CD4-positive, CD25-positive, alpha-beta regulatory T cell (primary cell): ENCODE measurements around the gene ZNF275. TPM values are rescaled to one million over a fixed set of nuclear protein-coding genes. Genes with fewer than 3 reads are reported as not detected.

Source experiments
- ATAC-seq, 2 donors: fragments of 150-1000 bp; cut with Tn5 transposase; one replicate each; pipeline ENCODE4 v1.10.0; 2021; ENCODE audit warnings: low read depth in 2 of 2, moderate number of reproducible peaks in 2 of 2, moderate library complexity in 1 of 2
- DNase-seq, 3 donors: peaks; one replicate each; pipeline versions ENCODE4 v3.0.0 to v3.0.0-alpha.2; 2012 to 2022; ENCODE audit warnings: mixed read lengths in 1 of 3
- H3K27ac ChIP-seq: one replicate; pipeline ENCODE4 v1.7.0; 2013; ENCODE audit warnings: mild to moderate bottlenecking, low read length; ENCODE audit not compliant: insufficient read depth, poor library complexity, severe bottlenecking
- H3K27me3 ChIP-seq: one replicate; pipeline ENCODE4 v1.7.0; 2013; ENCODE audit warnings: low read length; ENCODE audit not compliant: control insufficient read depth, insufficient read depth
- H3K36me3 ChIP-seq: one replicate; pipeline ENCODE4 v1.7.0; 2013; ENCODE audit warnings: mild to moderate bottlenecking, low read length, moderate library complexity; ENCODE audit not compliant: control insufficient read depth, insufficient read depth
- H3K4me1 ChIP-seq: 2 replicates; pipeline ENCODE4 v1.7.0; 2013; ENCODE audit warnings: mild to moderate bottlenecking, low read length; ENCODE audit not compliant: insufficient read depth, control insufficient read depth, poor library complexity, severe bottlenecking
- H3K4me3 ChIP-seq: one replicate; pipeline ENCODE4 v1.7.0; 2013; ENCODE audit warnings: low read depth, mild to moderate bottlenecking, low read length, moderate library complexity
- H3K9me3 ChIP-seq, 2 experiments: 1 replicate in 1 of 2; 2 replicates in 1 of 2; pipeline ENCODE4 v1.7.0; 2013; ENCODE audit warnings: low read length in 2 of 2, mild to moderate bottlenecking in 1 of 2, moderate library complexity in 1 of 2; ENCODE audit not compliant: control insufficient read depth in 2 of 2
- H3K27ac Mint-ChIP-seq, 3 donors: one replicate each; pipeline ENCODE4 v1.8.0; 2020 to 2022; ENCODE audit warnings: mild to moderate bottlenecking in 3 of 3, mixed read lengths in 3 of 3, moderate library complexity in 2 of 3
- H3K27me3 Mint-ChIP-seq: one replicate; pipeline ENCODE4 v1.8.0; 2022; ENCODE audit warnings: mild to moderate bottlenecking, mixed read lengths
- H3K36me3 Mint-ChIP-seq: one replicate; pipeline ENCODE4 v1.8.0; 2020; ENCODE audit warnings: mixed read lengths
- H3K4me1 Mint-ChIP-seq, 4 donors: one replicate each; pipeline ENCODE4 v1.8.0; 2020 to 2022; ENCODE audit warnings: mixed read lengths in 4 of 4, mild to moderate bottlenecking in 1 of 4
- H3K4me3 Mint-ChIP-seq, 4 donors: one replicate each; pipeline ENCODE4 v1.8.0; 2020 to 2022; ENCODE audit warnings: mild to moderate bottlenecking in 4 of 4, mixed read lengths in 4 of 4, moderate library complexity in 3 of 4
- H3K9me3 Mint-ChIP-seq, 7 donors: one replicate each; pipeline ENCODE4 v1.8.0; 2020 to 2022; ENCODE audit warnings: mixed read lengths in 7 of 7, mild to moderate bottlenecking in 3 of 7, moderate library complexity in 2 of 7
- polyA plus RNA-seq, 4 donors: library from polyadenylated mRNA; unstranded; fragments of 300-500 nt; fragmentation: Illumina TruSeq; gene quantifications; one replicate each; pipeline ENCODE4 v1.2.3, GENCODE V29; 2021
- total RNA-seq: library from RNA; stranded (reverse); gene quantifications from one replicate; pipeline ENCODE4 v1.2.3, GENCODE V29; 2022

Gene ZNF275
- total and polyA plus RNA-seq, 5 donors from 2014 or later: 3.8 to 16.1 (median 8.6) TPM

DNA sequence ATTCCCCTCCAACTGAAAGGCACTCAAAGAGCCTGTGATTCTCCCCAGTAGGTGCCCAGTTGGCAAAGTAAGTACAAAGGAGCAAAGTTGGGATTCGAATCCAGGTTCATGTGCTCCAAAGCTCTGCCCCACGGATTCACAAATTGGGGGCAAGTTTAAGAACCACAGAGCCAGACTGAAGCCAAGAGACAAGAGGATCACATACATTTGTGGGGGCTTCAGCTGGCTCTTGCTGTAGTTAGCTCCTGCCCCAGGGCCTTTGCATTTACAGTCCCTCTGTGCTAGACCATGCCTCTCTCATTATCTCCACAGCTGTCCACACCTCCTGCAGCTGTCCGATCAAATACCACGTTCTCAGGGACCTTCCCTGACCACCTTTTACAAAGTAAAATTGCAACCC, 31.2 kb upstream of the ZNF275 start:
- ATAC-seq (no peak), DNase-seq (no peak)
- H3K4me3 Mint-ChIP-seq: no peak overlapping the region
- H3K27me3 Mint-ChIP-seq: peaks cover 30% of the 10 kb centered on the region
- no peaks in the 10 kb centered on the region for H3K36me3 ChIP-seq
- H3K9me3 Mint-ChIP-seq: peaks cover 0 to 4% (median 0%) of the 10 kb centered on the region in 7 donors
- no peaks in the 10 kb centered on the region for H3K36me3 Mint-ChIP-seq
- H3K4me1 ChIP-seq: no peaks in the 10 kb centered on the region
- H3K4me1 Mint-ChIP-seq: peaks cover 0 to 4% (median 0%) of the 10 kb centered on the region in 4 donors
- H3K9me3 ChIP-seq: no peaks in the 10 kb centered on the region
- H3K27ac Mint-ChIP-seq: no peak overlapping the region
- no peak overlapping the region for H3K27ac ChIP-seq
- no peaks in the 10 kb centered on the region for H3K27me3 ChIP-seq
- no peak overlapping the region for H3K4me3 ChIP-seq

GRCh38 chrX:153303276-153304262, 30.4 kb upstream of the ZNF275 start:
- Histone ChIP-seq H3K4me1 (no peaks in the 10 kb centered on the region), H3K27me3 (no peaks in the 10 kb centered on the region), H3K4me3 (no peak overlapping the region), H3K36me3 (no peaks in the 10 kb centered on the region), H3K9me3 (no peaks in the 10 kb centered on the region), H3K27ac (no peak overlapping the region)
- Mint-ChIP-seq H3K9me3 (peaks cover 0 to 4% (median 0%) of the 10 kb centered on the region in 7 donors), H3K4me1 (peaks cover 0 to 4% (median 0%) of the 10 kb centered on the region in 4 donors), H3K27ac (peak overlapping the region in 2 of 3 donors; percentile 3 to 11), H3K27me3 (peaks cover 24% of the 10 kb centered on the region), H3K4me3 (peak overlapping the region in 1 of 4 donors; percentile 49), H3K36me3 (no peaks in the 10 kb centered on the region)
- ATAC-seq (no peak), DNase-seq (no peak)

DNA sequence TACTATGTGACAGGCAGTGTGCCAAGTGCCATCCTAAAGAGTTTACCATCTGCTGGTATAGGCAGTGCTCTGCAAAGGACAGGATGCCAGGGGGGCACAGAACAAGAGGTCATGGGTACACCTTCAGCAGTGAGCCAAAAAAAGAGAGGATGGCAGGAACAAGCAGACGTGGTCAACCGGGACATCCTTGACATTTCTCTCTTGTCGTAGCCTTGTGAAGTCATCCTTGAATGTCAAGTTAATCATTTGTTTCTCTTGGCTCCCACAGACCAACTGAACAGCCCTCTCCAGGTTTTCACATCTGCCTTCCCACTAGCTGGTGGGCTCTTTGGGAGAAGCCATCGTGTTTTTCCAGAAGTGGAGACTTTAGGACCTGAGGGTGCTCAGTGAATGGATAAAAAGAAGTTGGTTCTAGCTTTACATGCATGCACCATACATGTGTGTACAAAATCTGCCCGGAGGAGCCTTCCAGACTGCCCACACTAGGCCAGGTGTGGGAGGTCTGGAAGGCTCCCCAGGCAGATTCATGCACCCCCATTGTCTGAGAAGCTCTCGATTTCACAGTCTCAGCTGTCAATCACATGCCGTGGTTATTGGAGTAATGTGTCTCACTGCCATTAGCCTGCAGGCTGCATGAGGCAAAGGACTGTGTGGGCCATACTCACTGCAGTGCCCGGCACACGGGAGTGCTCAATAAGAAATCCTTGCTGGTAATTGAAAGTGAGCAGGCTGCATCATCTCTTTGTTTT, 28.8 kb upstream of the ZNF275 start:
- peaks cover 0 to 3% (median 0%) of the 10 kb centered on the region in 7 donors for H3K9me3 Mint-ChIP-seq
- Histone ChIP-seq H3K36me3 (no peaks in the 10 kb centered on the region), H3K4me3 (no peak overlapping the region), H3K27ac (no peak overlapping the region), H3K27me3 (no peaks in the 10 kb centered on the region), H3K9me3 (no peaks in the 10 kb centered on the region), H3K4me1 (no peaks in the 10 kb centered on the region)
- no peak overlapping the region for H3K4me3 Mint-ChIP-seq
- H3K27ac Mint-ChIP-seq: peak overlapping the region in 1 of 3 donors; percentile 63
- H3K4me1 Mint-ChIP-seq: peaks cover 0 to 4% (median 0%) of the 10 kb centered on the region in 4 donors
- DNase-seq (no peak), ATAC-seq (no peak)
- H3K27me3 Mint-ChIP-seq: peaks cover 14% of the 10 kb centered on the region
- H3K36me3 Mint-ChIP-seq: no peaks in the 10 kb centered on the region

- no peak overlapping the region for H3K27ac Mint-ChIP-seq
- Histone ChIP-seq H3K4me3 (no peak overlapping the region), H3K4me1 (no peaks in the 10 kb centered on the region), H3K9me3 (no peaks in the 10 kb centered on the region), H3K27me3 (no peaks in the 10 kb centered on the region), H3K27ac (no peak overlapping the region), H3K36me3 (no peaks in the 10 kb centered on the region)
- no peak overlapping the region for H3K4me3 Mint-ChIP-seq
- H3K9me3 Mint-ChIP-seq: peaks cover 0 to 3% (median 0%) of the 10 kb centered on the region in 7 donors
- H3K36me3 Mint-ChIP-seq: no peaks in the 10 kb centered on the region
- DNase-seq: no peak
- H3K4me1 Mint-ChIP-seq: peaks cover 0 to 4% (median 0%) of the 10 kb centered on the region in 4 donors
- no peak for ATAC-seq
- peaks cover 14% of the 10 kb centered on the region for H3K27me3 Mint-ChIP-seq
Measured at GRCh38 chrX:153305972-153306371, 28.0 kb upstream of the ZNF275 start.

GRCh38 chrX:153306527-153307115, 27.3 kb upstream of the ZNF275 start:
- H3K27ac ChIP-seq: no peak overlapping the region
- Mint-ChIP-seq H3K27ac (no peak overlapping the region), H3K4me3 (no peak overlapping the region), H3K36me3 (no peaks in the 10 kb centered on the region), H3K27me3 (peaks cover 14% of the 10 kb centered on the region), H3K4me1 (peaks cover 0 to 4% (median 0%) of the 10 kb centered on the region in 4 donors), H3K9me3 (peaks cover 0 to 2% (median 0%) of the 10 kb centered on the region in 7 donors)
- no peaks in the 10 kb centered on the region for H3K36me3 ChIP-seq
- H3K9me3 ChIP-seq: no peaks in the 10 kb centered on the region
- H3K27me3 ChIP-seq: no peaks in the 10 kb centered on the region
- no peak for DNase-seq
- no peak for ATAC-seq
- no peak overlapping the region for H3K4me3 ChIP-seq
- H3K4me1 ChIP-seq: no peaks in the 10 kb centered on the region

GRCh38 chrX:153307276-153308178, 26.4 kb upstream of the ZNF275 start:
- Mint-ChIP-seq H3K27ac (no peak overlapping the region), H3K9me3 (peaks cover 0 to 2% (median 0%) of the 10 kb centered on the region in 7 donors), H3K4me1 (peaks cover 0 to 4% (median 0%) of the 10 kb centered on the region in 4 donors), H3K27me3 (peaks cover 14% of the 10 kb centered on the region), H3K36me3 (no peaks in the 10 kb centered on the region), H3K4me3 (no peak overlapping the region)
- no peak for DNase-seq
- Histone ChIP-seq H3K9me3 (no peaks in the 10 kb centered on the region), H3K4me3 (no peak overlapping the region), H3K4me1 (no peaks in the 10 kb centered on the region), H3K36me3 (no peaks in the 10 kb centered on the region), H3K27me3 (no peaks in the 10 kb centered on the region), H3K27ac (no peak overlapping the region)
- no peak for ATAC-seq

DNA sequence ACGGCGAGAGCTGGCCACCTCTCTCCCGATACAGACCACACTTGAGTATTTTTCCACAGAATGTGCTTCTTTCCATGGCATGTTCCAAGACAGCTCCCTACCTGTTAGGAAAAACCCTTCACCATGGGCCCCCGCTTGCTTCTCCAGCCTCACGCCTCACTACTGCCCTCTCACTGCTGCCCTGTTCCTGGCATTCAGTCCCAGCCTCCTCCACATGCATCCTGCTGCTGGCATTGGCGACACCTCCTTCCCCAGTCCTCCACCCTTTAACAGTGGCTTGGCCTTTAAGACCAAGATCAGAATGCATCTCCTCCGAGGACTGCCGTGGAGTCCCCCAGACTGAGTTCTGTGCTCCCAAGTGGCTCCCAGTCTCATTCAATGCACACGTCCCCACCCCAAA, 23.1 kb upstream of the ZNF275 start:
- Mint-ChIP-seq H3K27ac (no peak overlapping the region), H3K27me3 (no peaks in the 10 kb centered on the region), H3K36me3 (no peaks in the 10 kb centered on the region), H3K4me3 (no peak overlapping the region), H3K9me3 (no peaks in the 10 kb centered on the region), H3K4me1 (no peaks in the 10 kb centered on the region)
- no peaks in the 10 kb centered on the region for H3K9me3 ChIP-seq
- H3K4me3 ChIP-seq: no peak overlapping the region
- ATAC-seq (no peak), DNase-seq (no peak)
- no peaks in the 10 kb centered on the region for H3K36me3 ChIP-seq
- H3K27ac ChIP-seq: no peak overlapping the region
- no peaks in the 10 kb centered on the region for H3K27me3 ChIP-seq
- no peaks in the 10 kb centered on the region for H3K4me1 ChIP-seq
